Nephron (organoid): ENCODE results near the gene SEC14L6.

Experiments
- H3K27ac Mint-ChIP-seq, 3 experiments: 2 replicates each; pipeline ENCODE4 v1.8.0; 2020; ENCODE audit warnings: mixed read lengths in 3 of 3, mild to moderate bottlenecking in 2 of 3, moderate library complexity in 1 of 3
- H3K27me3 Mint-ChIP-seq: 2 replicates; pipeline ENCODE4 v1.8.0; 2021; ENCODE audit warnings: low read depth, mild to moderate bottlenecking, moderate library complexity, mixed read lengths
- H3K36me3 Mint-ChIP-seq: 2 replicates; pipeline ENCODE4 v1.8.0; 2020; ENCODE audit warnings: low read depth, mixed read lengths
- H3K4me1 Mint-ChIP-seq: 2 replicates; pipeline ENCODE4 v1.8.0; 2020; ENCODE audit warnings: mixed read lengths
- H3K4me3 Mint-ChIP-seq, 3 experiments: 2 replicates each; pipeline ENCODE4 v1.8.0; 2020; ENCODE audit warnings: mild to moderate bottlenecking in 3 of 3, mixed read lengths in 3 of 3, moderate library complexity in 2 of 3
- H3K9me3 Mint-ChIP-seq: 2 replicates; pipeline ENCODE4 v1.8.0; 2020; ENCODE audit warnings: mixed read lengths
- CTCF ChIP-seq, 3 experiments: fragments of 200-600 bp; sonication (generic); IDR thresholded peaks; one replicate each; pipeline ENCODE4 v1.5.0; 2021; ENCODE audit warnings: antibody characterized with exemption in 3 of 3; ENCODE audit not compliant: unreplicated experiment in 3 of 3

The SEC14L6 gene

GRCh38 chr22:30483169-30483568, 63.4 kb downstream of the SEC14L6 start:
- Mint-ChIP-seq H3K36me3 (no peaks in the 10 kb centered on the region), H3K27ac (no peak overlapping the region), H3K9me3 (peaks cover 7% of the 10 kb centered on the region), H3K27me3 (peaks cover 8% of the 10 kb centered on the region), H3K4me3 (no peak overlapping the region), H3K4me1 (no peaks in the 10 kb centered on the region)
- no peak for TF ChIP-seq CTCF (IDR thresholded peaks at IDR 0.05; ENCODE audit: unreplicated experiment in 3 of 3)

- Mint-ChIP-seq H3K4me1 (no peaks in the 10 kb centered on the region), H3K4me3 (no peak overlapping the region), H3K9me3 (peaks cover 7% of the 10 kb centered on the region), H3K27me3 (peaks cover 13% of the 10 kb centered on the region), H3K36me3 (no peaks in the 10 kb centered on the region), H3K27ac (no peak overlapping the region)
- no peak for TF ChIP-seq CTCF (IDR thresholded peaks at IDR 0.05; ENCODE audit: unreplicated experiment in 3 of 3)
These were observed 64.8 kb downstream of the SEC14L6 start for GRCh38 chr22:30481711-30482110.

- no peak overlapping the region for H3K4me3 Mint-ChIP-seq
- H3K36me3 Mint-ChIP-seq, result no peaks in the 10 kb centered on the region
- peaks cover 7% of the 10 kb centered on the region for H3K9me3 Mint-ChIP-seq
- peaks cover 13% of the 10 kb centered on the region for H3K27me3 Mint-ChIP-seq
- no peak for TF ChIP-seq CTCF (IDR thresholded peaks at IDR 0.05; ENCODE audit: unreplicated experiment in 3 of 3)
- no peak overlapping the region for H3K27ac Mint-ChIP-seq
- no peaks in the 10 kb centered on the region for H3K4me1 Mint-ChIP-seq
These were observed 66.6 kb downstream of the SEC14L6 start for GRCh38 chr22:30479981-30480380.

- H3K27ac Mint-ChIP-seq, result no peak overlapping the region
- H3K27me3 Mint-ChIP-seq, result peaks cover 28% of the 10 kb centered on the region
- no peak overlapping the region for H3K4me3 Mint-ChIP-seq
- no peaks in the 10 kb centered on the region for H3K4me1 Mint-ChIP-seq
- H3K9me3 Mint-ChIP-seq, result no peaks in the 10 kb centered on the region
- no peak for TF ChIP-seq CTCF (IDR thresholded peaks at IDR 0.05; ENCODE audit: unreplicated experiment in 3 of 3)
- H3K36me3 Mint-ChIP-seq, result no peaks in the 10 kb centered on the region
These were observed 71.7 kb downstream of the SEC14L6 start for GRCh38 chr22:30474683-30475424.

- no peak for TF ChIP-seq CTCF (IDR thresholded peaks at IDR 0.05; ENCODE audit: unreplicated experiment in 3 of 3)
- H3K4me1 Mint-ChIP-seq, result no peaks in the 10 kb centered on the region
- no peaks in the 10 kb centered on the region for H3K36me3 Mint-ChIP-seq
- no peak overlapping the region for H3K27ac Mint-ChIP-seq
- H3K9me3 Mint-ChIP-seq, result no peaks in the 10 kb centered on the region
- no peak overlapping the region for H3K4me3 Mint-ChIP-seq
- H3K27me3 Mint-ChIP-seq, result peaks cover 30% of the 10 kb centered on the region
These were observed 72.4 kb downstream of the SEC14L6 start for GRCh38 chr22:30474121-30474520.
